B cell (primary cell): ENCODE data around the gene P2RX7.

Experiments
- CTCF ChIP-seq: fragments of 200-600 bp; IDR thresholded peaks from one replicate; pipeline ENCODE4 v1.8.0; 2022; ENCODE audit warnings: antibody characterized with exemption, mild to moderate bottlenecking
- EZH2 ChIP-seq: IDR thresholded peaks from 2 replicates; pipeline ENCODE4 v1.6.1; 2012; ENCODE audit warnings: borderline replicate concordance, low read depth, mild to moderate bottlenecking, moderate library complexity, low read length; ENCODE audit not compliant: insufficient read depth, poor library complexity, severe bottlenecking

- no peak for TF ChIP-seq CTCF
- TF ChIP-seq EZH2, result no peak
These were observed 32.9 kb upstream of the P2RX7 start for GRCh38 chr12:121099779-121100178.
